K562 (cell line): ENCODE results near the gene TRIP6. TPM values are rescaled to one million over a fixed set of nuclear protein-coding genes. Genes with fewer than 3 reads are reported as not detected.
A peak's percentile ranks its signal among the peaks of the same experiment; 100 is the strongest.

Source experiments
- CHD1 ChIP-seq: fragments of 200-600 bp; sonication (generic); IDR thresholded peaks from one replicate; pipeline ENCODE4 v1.6.1; 2012; ENCODE audit warnings: mild to moderate bottlenecking, moderate library complexity, low read length, inconsistent platforms
- CTBP1 ChIP-seq: fragments of 450-650 bp; IDR thresholded peaks from 2 replicates; pipeline ENCODE4 v1.6.1; 2016; ENCODE audit warnings: borderline replicate concordance
- E2F3 ChIP-seq: fragments of 250-450 bp; sonication (Bioruptor Pico); IDR thresholded peaks from 2 replicates; pipeline ENCODE4 v1.4.0; 2020; ENCODE audit warnings: mild to moderate bottlenecking
- GATAD2A ChIP-seq: fragments of 450-650 bp; IDR thresholded peaks from 2 replicates; pipeline ENCODE4 v1.6.1; 2017
- KLF1 ChIP-seq: fragments of 450-650 bp; IDR thresholded peaks from 2 replicates; pipeline ENCODE4 v1.6.1; 2016; ENCODE audit warnings: missing genetic modification characterization, missing compliant biosample characterization
- L3MBTL2 ChIP-seq: fragments of 450-650 bp; IDR thresholded peaks from 2 replicates; pipeline ENCODE4 v1.6.1; 2016; ENCODE audit warnings: mild to moderate bottlenecking, moderate library complexity
- MTA1 ChIP-seq: fragments of 450-650 bp; IDR thresholded peaks from 2 replicates; pipeline ENCODE4 v1.6.1; 2017; ENCODE audit warnings: borderline replicate concordance
- MTA2 ChIP-seq: fragments of 450-650 bp; IDR thresholded peaks from 2 replicates; pipeline ENCODE4 v1.6.1; 2016; ENCODE audit warnings: low read depth
- MXI1 ChIP-seq: IDR thresholded peaks from 2 replicates; pipeline ENCODE4 v1.6.1; 2011; ENCODE audit warnings: low read depth, mild to moderate bottlenecking, improper control_type of control experiment, low read length
- NFXL1 ChIP-seq: fragments of 450-650 bp; formaldehyde crosslinking; IDR thresholded peaks from 2 replicates; pipeline ENCODE4 v1.4.0; 2021; ENCODE audit warnings: mild to moderate bottlenecking
- NR2C2 ChIP-seq, 2 experiments: fragments of 200-800 bp in 1 of 2; sonication (Bioruptor generic) in 1 of 2; sonication (generic) in 1 of 2; formaldehyde crosslinking in 1 of 2; IDR thresholded peaks; 2 replicates each; pipeline versions ENCODE4 v1.6.1 to v1.8.0; 2016 to 2022; ENCODE audit warnings: mild to moderate bottlenecking in 1 of 2, missing compliant biosample characterization in 1 of 2, missing genetic modification characterization in 1 of 2, missing genetic modification reagents in 1 of 2
- PCBP1 ChIP-seq: fragments of 200-400 bp; formaldehyde crosslinking; IDR thresholded peaks from 2 replicates; pipeline ENCODE4 v1.6.1; 2018; ENCODE audit warnings: mild to moderate bottlenecking, low read depth, low read length; ENCODE audit not compliant: poor library complexity, severe bottlenecking
- POLR3G ChIP-seq: IDR thresholded peaks from 2 replicates; pipeline ENCODE4 v1.6.1; 2011; ENCODE audit not compliant: insufficient read length, insufficient replicate concordance; ENCODE audit errors: extremely low read depth
- PYGO2 ChIP-seq: fragments of 450-650 bp; IDR thresholded peaks from 2 replicates; pipeline ENCODE4 v1.6.1; 2016; ENCODE audit warnings: mild to moderate bottlenecking, missing genetic modification characterization, moderate library complexity, missing compliant biosample characterization
- RBM14 ChIP-seq: fragments of 200-400 bp; formaldehyde crosslinking; IDR thresholded peaks from 2 replicates; pipeline ENCODE4 v1.6.1; 2018; ENCODE audit warnings: low read depth, mild to moderate bottlenecking, low read length, moderate library complexity, borderline replicate concordance; ENCODE audit not compliant: insufficient read depth
- RBM22 ChIP-seq: fragments of 200-400 bp; formaldehyde crosslinking; IDR thresholded peaks from 2 replicates; pipeline ENCODE4 v1.6.1; 2018; ENCODE audit warnings: low read length, low read depth; ENCODE audit not compliant: poor library complexity, severe bottlenecking
- RCOR1 ChIP-seq, 2 experiments: IDR thresholded peaks; 2 replicates each; pipeline ENCODE4 v1.6.1; 2012; ENCODE audit warnings: low read depth in 2 of 2, low read length in 2 of 2, borderline replicate concordance in 1 of 2, improper control_type of control experiment in 1 of 2
- SMARCC2 ChIP-seq: fragments of 450-650 bp; IDR thresholded peaks from 2 replicates; pipeline ENCODE4 v1.6.1; 2017; ENCODE audit warnings: antibody characterized with exemption, moderate library complexity, mild to moderate bottlenecking, low read depth
- SMARCE1 ChIP-seq: fragments of 450-650 bp; IDR thresholded peaks from 2 replicates; pipeline ENCODE4 v1.7.1; 2016; ENCODE audit warnings: mild to moderate bottlenecking
- SRSF3 ChIP-seq: fragments of 200-400 bp; formaldehyde crosslinking; IDR thresholded peaks from 2 replicates; pipeline ENCODE4 v1.6.1; 2016; ENCODE audit warnings: mild to moderate bottlenecking, low read length, moderate library complexity; ENCODE audit not compliant: insufficient read depth
- SUPT5H ChIP-seq: fragments of 450-650 bp; IDR thresholded peaks from 2 replicates; pipeline ENCODE4 v1.6.1; 2016
- TAL1 ChIP-seq: fragments of 450-650 bp; IDR thresholded peaks from 2 replicates; pipeline ENCODE4 v1.6.1; 2016; ENCODE audit warnings: mild to moderate bottlenecking
- ZFX ChIP-seq: sonication (generic); formaldehyde crosslinking; IDR thresholded peaks from 2 replicates; pipeline ENCODE4 v1.8.0; 2022; ENCODE audit warnings: mild to moderate bottlenecking, missing genetic modification reagents, moderate library complexity
- ZNF224 ChIP-seq: sonication (generic); formaldehyde crosslinking; IDR thresholded peaks from 2 replicates; pipeline ENCODE4 v1.8.0; 2022; ENCODE audit warnings: mild to moderate bottlenecking, missing genetic modification reagents
- polyA plus RNA-seq, 8 experiments: library from polyadenylated mRNA; depleted of rRNA in 4 of 8; stranded (reverse) in 5 of 8; unstranded in 3 of 8; fragments of >200 nt; fragmentation: Nextera tagmentation in 2 of 8; fragmentation: Illumina TruSeq in 1 of 8; extraction: Ambion mirVana in 2 of 8; extraction: Trizol in 1 of 8; gene quantifications; 2 replicates each; pipeline versions ENCODE4 v1.2.1 to v1.2.3, GENCODE V29; 2011 to 2014; ENCODE audit warnings: inconsistent platforms in 1 of 8, missing spikeins in 1 of 8
- total RNA-seq, 7 experiments: library from RNA; depleted of rRNA in 6 of 7; stranded (reverse); fragments of >200 nt in 6 of 7; fragmentation: Illumina TruSeq in 2 of 7; extraction: Trizol in 2 of 7; gene quantifications; 2 replicates each; pipeline versions ENCODE4 v1.2.1 to v1.2.3, GENCODE V29; 2011 to 2021; ENCODE audit warnings: low replicate concordance in 1 of 7
- TF ChIP-seq, protein P1 (sequence below): fragments of 450-650 bp; formaldehyde crosslinking; IDR thresholded peaks from 2 replicates; pipeline ENCODE4 v1.4.0; 2020; ENCODE audit warnings: mild to moderate bottlenecking, mixed read lengths
- TF ChIP-seq, protein P2 (sequence below): fragments of 250-450 bp; sonication (Bioruptor Pico); IDR thresholded peaks from 2 replicates; pipeline ENCODE4 v1.4.0; 2020; ENCODE audit warnings: mild to moderate bottlenecking, moderate library complexity, borderline replicate concordance

Gene TRIP6
- total and polyA plus RNA-seq, 9 of the 15 experiments (the other 6 are each of a cell fraction or from before 2014, with no cell fraction given), result 5.9 to 141 (median 54.0) TPM

DNA sequence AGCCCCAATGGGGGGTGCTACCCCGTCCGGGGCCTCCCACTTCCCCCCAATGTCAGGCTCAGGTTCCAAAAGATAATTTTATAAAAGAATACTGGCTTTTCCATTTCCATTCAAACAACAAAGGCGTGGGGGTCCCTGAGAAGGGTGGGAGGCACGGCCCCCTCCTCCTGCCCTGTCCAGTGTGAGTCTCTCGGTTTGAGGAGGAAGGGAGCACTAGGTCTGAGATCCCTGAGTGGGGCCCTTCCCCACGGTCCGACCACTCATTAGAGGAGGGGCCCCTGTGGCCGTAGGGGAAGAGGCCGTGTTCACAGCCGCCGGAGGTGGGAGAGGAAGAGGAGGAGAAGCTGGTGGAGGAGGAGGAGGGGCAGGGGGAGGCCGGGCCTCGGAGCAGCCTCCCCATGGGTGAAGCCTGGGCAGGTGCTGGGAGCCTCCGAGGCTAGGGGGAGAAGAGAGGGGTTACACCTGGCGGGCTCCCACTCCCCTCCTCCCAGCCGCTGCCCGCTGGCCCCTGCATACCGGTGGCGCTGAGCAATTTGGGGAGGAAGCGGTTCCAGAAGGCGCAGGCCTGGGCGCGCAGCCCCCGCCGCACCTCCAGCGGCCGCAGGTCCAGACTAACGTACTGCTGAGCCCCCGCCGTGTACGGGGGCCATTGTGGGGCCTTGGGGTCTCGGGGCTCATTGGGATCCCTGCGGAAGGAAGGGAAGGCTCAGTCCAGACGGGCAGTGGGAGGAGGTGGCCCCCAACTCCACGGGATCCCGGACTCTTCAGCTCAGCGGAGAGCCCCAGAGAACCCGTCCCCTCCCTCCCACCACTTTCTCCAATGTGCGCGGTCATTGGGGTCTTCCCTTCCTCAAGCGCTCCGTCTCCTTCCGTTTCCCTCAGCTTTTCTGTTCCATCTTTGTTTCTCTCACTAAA, 23.7 kb downstream of the TRIP6 start (continued):
- TF ChIP-seq SMARCE1 (0 out of 2 replicates have a peak, but pooled peaks have one; percentile 2), SRSF3 (no peak), NFXL1 (CRISPR knock-in tag) (no peak), CHD1 (no peak), SMARCC2 (no peak), KLF1 (tag) (no peak), ZFX (no peak), NR2C2 (CRISPR knock-in tag; IDR thresholded peaks at IDR 0.05) (no peak), NR2C2 (tag; IDR thresholded peaks at IDR 0.05) (no peak), SUPT5H (no peak), POLR3G (no peak), GATAD2A (no peak), RBM14 (0 out of 2 replicates have a peak, but pooled peaks have one; percentile 61), PCBP1 (peak; percentile 60), TAL1 (no peak), MXI1 (no peak), RCOR1 (IDR thresholded peaks at IDR 0.05; ENCODE audit: borderline replicate concordance in 1 of 2, low read depth in 2 of 2, low read length in 2 of 2) (no peak), CTBP1 (no peak), MTA1 (0 out of 2 replicates have a peak, but pooled peaks have one; percentile 4), PYGO2 (no peak), ZNF224 (CRISPR knock-in tag) (no peak), MTA2 (no peak), E2F3 (CRISPR knock-in tag) (no peak), L3MBTL2 (no peak), RBM22 (peak; percentile 35)
- TF ChIP-seq, protein P1, sequence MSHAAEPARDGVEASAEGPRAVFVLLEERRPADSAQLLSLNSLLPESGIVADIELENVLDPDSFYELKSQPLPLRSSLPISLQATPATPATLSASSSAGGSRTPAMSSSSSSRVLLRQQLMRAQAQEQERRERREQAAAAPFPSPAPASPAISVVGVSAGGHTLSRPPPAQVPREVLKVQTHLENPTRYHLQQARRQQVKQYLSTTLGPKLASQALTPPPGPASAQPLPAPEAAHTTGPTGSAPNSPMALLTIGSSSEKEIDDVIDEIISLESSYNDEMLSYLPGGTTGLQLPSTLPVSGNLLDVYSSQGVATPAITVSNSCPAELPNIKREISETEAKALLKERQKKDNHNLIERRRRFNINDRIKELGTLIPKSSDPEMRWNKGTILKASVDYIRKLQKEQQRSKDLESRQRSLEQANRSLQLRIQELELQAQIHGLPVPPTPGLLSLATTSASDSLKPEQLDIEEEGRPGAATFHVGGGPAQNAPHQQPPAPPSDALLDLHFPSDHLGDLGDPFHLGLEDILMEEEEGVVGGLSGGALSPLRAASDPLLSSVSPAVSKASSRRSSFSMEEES (CRISPR knock-in tag), result no peak
- TF ChIP-seq, protein P2, sequence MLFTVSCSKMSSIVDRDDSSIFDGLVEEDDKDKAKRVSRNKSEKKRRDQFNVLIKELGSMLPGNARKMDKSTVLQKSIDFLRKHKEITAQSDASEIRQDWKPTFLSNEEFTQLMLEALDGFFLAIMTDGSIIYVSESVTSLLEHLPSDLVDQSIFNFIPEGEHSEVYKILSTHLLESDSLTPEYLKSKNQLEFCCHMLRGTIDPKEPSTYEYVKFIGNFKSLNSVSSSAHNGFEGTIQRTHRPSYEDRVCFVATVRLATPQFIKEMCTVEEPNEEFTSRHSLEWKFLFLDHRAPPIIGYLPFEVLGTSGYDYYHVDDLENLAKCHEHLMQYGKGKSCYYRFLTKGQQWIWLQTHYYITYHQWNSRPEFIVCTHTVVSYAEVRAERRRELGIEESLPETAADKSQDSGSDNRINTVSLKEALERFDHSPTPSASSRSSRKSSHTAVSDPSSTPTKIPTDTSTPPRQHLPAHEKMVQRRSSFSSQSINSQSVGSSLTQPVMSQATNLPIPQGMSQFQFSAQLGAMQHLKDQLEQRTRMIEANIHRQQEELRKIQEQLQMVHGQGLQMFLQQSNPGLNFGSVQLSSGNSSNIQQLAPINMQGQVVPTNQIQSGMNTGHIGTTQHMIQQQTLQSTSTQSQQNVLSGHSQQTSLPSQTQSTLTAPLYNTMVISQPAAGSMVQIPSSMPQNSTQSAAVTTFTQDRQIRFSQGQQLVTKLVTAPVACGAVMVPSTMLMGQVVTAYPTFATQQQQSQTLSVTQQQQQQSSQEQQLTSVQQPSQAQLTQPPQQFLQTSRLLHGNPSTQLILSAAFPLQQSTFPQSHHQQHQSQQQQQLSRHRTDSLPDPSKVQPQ (CRISPR knock-in tag), result no peak
